NCI-H1417 (cell line): ENCODE results near the gene CPNE1.
A peak's percentile ranks its signal among the peaks of the same experiment; 100 is the strongest.
"Not testable (repeated sequence)": the region's sequence is repeated elsewhere in the genome, so short reads cannot be mapped to it uniquely, and the experiment has no call there.

ENCODE experiments used
- DNase-seq, 3 experiments: peaks; one replicate each; lab custom pipeline; 2025; lab: John Stamatoyannopoulos, UW

The CPNE1 gene

DNA sequence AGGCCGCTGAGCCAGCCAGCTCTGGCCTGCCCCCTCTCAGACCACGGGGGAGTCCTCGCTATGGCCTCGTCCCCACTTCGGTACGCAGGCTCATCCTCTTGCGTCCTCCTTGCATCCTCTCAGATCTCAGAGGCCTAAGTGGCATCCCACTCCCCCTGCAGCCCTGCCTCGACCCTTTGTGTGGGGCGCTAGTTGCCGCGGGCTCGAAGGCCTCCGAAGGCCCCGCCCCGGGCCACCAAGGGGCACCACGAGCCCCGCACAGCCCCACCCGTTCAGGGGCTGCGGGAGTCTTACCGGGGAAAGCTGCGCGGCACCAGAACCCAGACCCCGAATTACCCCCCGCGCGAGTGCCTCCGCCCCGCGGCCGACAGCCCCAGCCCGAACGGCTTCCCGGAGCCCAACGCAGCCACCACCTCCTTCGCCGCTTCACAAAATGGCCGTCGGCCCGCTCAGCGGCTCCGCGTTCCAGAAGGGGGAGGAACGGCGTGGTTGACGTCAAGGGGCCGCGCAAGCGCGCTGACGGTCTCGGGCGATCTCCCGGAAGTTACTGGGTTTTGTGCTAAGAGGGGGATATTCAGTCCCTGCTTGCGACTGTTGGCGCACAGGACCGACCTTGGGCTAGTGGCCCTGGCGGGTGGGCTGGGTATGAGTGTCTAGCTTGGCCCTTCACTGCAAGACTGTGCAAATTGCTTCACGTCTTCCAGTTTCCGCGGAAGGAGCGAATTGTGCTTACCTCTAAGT, at the start of gene CPNE1, which contains the start of gene RBM12:
Gene CPNE1 (minus strand): TSS at position 435 of the 741 bp plus-strand sequence. CDS start 31,977 bp downstream, outside the sequence.
Gene RBM12 (minus strand): TSS at position 435 of the 741 bp plus-strand sequence. CDS start 9,578 bp downstream, outside the sequence.
- peak; percentile 91 to 97 (median 97) for DNase-seq

- no peak for DNase-seq
These were observed 49.4 kb upstream of the CPNE1 start for GRCh38 chr20:35714127-35714526.

DNA sequence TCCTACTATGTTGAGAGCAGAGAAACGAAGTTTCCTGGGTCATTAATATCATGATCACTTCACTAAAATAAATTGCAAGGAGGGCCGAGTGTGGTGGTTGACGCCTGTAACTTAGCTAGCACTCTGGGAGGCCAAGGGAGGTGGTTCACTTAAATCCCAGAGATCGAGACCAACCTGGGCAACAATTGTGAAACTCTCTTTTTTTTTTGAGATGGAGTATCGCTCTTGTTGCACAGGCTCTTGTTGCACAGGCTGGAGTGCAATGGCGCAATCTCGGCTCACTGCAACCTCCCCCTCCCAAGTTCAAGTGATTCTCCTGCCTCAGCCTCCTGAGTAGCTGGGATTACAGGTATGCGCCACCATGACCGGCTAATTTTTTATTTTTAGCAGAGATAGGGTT, 48.4 kb upstream of the CPNE1 start:
- DNase-seq: not testable (repeated sequence)

- DNase-seq: no peak
These were observed 47.0 kb upstream of the CPNE1 start for GRCh38 chr20:35711588-35712209.

DNA sequence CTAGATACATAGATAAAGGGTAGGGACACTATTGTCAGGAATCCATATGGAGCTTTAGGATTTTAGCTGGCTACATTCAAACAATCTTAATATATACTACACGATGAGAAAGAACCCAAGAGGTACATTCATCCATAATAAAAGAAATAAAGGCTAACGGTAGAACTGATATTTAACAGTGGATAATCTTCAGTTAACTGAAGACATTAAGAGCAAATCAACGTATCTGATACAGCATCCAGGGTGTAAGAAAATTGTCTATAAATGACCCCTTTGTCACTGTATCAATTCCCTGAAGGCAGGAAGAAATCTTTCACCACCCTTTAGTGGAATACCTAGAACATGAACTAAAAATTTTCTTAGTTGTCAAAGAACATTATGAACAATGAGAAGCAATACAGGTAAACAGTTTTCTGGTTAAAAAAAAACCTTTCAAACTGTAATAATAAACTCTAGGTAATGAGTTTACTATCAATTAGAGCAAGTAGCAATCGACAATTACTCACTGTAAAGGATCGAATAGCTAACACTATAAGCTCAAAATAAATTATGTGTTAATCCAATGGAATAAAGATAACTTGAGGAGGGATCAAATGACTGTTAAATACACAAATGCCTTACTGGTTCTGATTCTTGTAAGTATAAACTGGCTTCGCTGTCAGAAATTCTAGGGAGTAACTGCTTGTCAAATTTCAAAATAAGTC, 46.3 kb upstream of the CPNE1 start:
- DNase-seq: no peak

GRCh38 chr20:35710039-35710438, 45.3 kb upstream of the CPNE1 start:
- DNase-seq: no peak

DNA sequence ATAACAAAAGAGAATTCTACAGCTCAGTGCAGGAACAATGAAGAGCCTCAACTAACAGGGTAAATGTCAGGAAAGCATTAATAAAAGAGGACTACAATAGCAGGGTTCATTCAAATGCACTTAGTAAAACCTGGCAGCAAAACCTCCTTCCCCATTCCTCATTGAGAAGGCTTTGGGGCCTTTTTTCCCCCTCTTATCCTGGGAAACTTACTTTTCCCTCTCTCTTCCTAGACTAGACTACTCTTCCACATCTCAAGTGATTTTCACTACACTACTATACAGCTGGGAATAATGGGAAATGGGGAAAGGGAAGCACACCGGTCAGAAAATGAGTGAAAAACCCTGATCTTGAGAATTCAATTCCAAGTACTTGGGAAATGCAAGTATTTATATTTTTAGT, 44.6 kb upstream of the CPNE1 start:
- DNase-seq: no peak

- no peak for DNase-seq
These were observed 43.8 kb upstream of the CPNE1 start for GRCh38 chr20:35708502-35708901.

- not testable (repeated sequence) for DNase-seq
These were observed 42.2 kb upstream of the CPNE1 start for GRCh38 chr20:35706591-35707529.

DNA sequence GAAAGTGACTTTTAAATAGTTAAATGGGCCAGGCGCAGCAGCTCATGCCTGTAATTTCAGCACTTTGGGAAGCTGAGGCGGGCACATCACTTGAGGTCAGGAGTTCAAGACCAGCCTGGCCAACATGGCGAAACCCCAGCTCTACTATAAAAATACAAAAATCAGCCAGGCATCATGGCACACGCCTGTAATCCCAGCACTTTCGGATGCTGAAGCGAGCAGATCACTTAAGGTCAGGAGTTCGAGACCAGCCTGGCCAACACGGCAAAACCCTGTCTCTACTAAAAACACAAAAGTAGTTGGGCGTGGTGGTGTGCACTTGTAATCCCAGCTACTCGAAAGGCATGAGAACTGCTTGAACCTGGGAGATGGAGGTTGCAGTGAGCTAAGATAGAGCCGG, 41.2 kb upstream of the CPNE1 start:
- not testable (repeated sequence) for DNase-seq

DNA sequence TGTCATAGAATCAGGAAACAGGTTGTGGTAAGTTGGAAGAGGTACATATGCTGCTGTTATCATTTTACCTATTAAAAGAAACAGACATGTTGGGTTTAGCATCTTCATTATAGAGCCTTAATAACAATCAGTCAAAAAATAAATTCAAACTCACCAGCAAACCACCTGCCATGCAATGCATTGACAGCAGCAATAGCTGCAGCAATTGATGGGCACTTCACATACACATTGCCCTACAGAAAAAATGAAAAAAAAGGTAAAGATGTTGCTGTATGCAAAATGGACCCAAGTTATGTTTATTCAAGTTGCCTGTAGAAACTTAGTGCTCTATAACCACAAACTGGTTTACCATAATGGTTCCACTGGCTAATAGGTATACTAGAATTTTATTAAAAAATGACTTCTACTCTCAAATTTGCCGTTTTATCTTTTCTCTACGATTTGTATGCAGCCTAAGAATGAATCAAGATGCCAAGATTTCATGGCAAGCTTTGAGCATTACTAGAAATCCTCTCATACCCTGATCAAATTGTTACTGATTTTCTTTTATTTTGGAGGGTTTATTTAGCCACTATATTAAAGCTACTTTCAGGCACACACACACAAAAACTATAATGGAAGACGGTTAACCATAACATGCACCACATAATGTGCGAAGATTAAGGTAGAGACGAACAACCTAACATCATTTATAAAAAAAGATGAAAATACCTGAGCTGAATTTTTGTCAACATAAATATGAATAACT, 40.0 kb upstream of the CPNE1 start:
- no peak for DNase-seq

GRCh38 chr20:35702824-35703695, 38.4 kb upstream of the CPNE1 start:
- DNase-seq: no peak

DNA sequence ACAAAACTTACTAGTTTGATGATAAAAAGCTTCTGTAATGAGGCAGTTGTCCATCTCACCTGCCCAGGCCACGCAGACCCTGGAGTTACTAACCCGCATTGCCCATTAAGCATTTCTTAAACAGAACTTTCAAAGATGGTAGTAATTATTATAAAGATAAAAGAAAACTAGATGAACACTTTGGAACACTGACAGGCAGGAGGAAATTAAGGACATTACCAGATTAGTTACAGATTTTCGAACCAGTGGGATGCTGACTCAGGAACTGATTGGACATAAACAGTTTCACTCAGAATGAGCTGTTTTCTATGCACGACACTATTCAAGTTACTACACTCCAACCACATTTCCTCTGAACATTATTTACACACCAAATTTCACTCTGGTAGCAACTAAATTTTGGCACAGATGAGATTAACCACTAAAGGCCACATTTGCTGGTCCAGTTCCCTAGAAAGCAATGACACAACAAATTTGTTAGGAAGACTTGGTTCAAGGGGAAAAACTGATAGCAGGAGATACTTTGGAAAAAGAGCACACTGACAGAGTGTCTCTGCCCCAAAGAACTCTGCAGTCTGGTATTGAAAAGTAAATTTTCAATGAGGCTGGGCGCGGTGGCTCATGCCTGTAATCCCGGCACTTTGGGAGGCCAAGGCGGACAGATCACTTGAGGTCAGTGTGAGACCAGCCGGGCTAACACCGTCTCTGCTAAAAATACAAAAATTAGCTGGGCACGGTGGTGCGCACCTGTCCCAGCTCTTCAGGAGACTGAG, 37.5 kb upstream of the CPNE1 start:
- DNase-seq: peak in 1 of 3 experiments; percentile 26

DNA sequence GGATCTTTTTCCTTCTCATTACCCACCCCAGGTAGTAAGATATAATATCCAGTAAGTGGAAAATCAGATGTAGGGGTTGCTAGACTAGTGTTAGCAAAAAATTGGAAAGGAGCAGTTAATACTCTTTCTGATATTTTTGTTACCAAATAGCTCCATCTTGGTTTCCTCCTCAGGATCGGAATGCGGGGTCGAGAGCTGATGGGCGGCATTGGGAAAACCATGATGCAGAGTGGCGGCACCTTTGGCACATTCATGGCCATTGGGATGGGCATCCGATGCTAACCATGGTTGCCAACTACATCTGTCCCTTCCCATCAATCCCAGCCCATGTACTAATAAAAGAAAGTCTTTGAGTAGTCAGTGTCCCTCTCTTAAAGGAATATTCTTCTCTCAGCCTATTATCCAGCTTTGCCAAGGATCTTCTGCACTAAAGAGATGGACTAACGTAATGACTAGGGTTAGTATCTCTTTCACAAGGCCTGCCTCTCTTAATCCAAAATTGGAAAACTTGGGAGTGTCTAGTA, 36.0 kb upstream of the CPNE1 start:
- DNase-seq: peak in 1 of 3 experiments; percentile 32

- DNase-seq: peak in 1 of 3 experiments; percentile 35
These were observed 35.4 kb upstream of the CPNE1 start for GRCh38 chr20:35699957-35700624.

GRCh38 chr20:35699127-35699956, 34.6 kb upstream of the CPNE1 start, which contains the start of the genes NFS1 and ROMO1:
Gene NFS1, minus strand, starts transcription at chr20:35699352. Its CDS starts 64 bp downstream, at chr20:35699288.
Gene ROMO1, plus strand, starts transcription at chr20:35699405. Its CDS starts 228 bp downstream, at chr20:35699633.
- peak; percentile 82 to 91 (median 86) for DNase-seq
